ENCODE data around the gene PIAS4.

DNA sequence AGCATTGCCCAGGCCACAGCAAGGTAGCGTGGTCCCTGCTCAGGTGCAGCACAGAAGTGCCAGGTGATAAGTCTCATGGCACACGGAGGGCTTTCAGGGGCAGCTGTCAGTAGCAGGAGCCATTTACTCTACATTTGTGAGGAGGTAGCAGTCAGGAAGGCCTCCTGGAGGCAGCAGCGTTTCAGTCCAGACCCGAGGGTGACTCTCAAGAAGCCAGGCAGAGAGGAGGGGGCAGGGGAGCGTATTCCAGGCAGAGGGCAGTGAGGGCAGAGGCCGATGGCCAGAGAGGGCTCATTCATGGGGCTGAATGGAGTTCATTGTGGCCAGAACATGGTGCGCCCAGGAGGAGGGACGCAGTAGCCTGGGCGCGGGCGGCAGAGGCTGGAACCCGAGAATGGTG lies 8.9 kb downstream of the PIAS4 start:
- TF ChIP-seq ZNF274 (IDR thresholded peaks at IDR 0.05; ENCODE audit: low read depth, low read length) (no peak), YY1 (IDR thresholded peaks at IDR 0.05; ENCODE audit: insufficient read depth, insufficient read length) (no peak)

Data from NT2/D1 (cell line).